GM12878 (cell line): Measurements from ENCODE around the gene HCFC1. TPM values are rescaled to one million over a fixed set of nuclear protein-coding genes. Genes with fewer than 3 reads are reported as not detected.

ENCODE experiments used
- ASH2L ChIP-seq: fragments of 300-600, 200-600 bp; sonication (generic); IDR thresholded peaks from 2 replicates; pipeline ENCODE4 v1.6.1; 2017; ENCODE audit warnings: low read depth, mild to moderate bottlenecking, borderline replicate concordance
- ATF3 ChIP-seq: IDR thresholded peaks from 2 replicates; pipeline ENCODE4 v1.6.1; 2011; ENCODE audit warnings: low read depth, mild to moderate bottlenecking, low read length, moderate library complexity, borderline replicate concordance; ENCODE audit errors: extremely low read depth
- ATF7 ChIP-seq: fragments of 450-650 bp; IDR thresholded peaks from 2 replicates; pipeline ENCODE4 v1.6.1; 2016; ENCODE audit warnings: low read depth, mild to moderate bottlenecking
- CHD1 ChIP-seq: IDR thresholded peaks from 2 replicates; pipeline ENCODE4 v1.6.1; 2012; ENCODE audit warnings: low read depth, low read length, improper control_type of control experiment
- EGR1 ChIP-seq, 2 experiments: IDR thresholded peaks; 1 replicate in 1 of 2; 2 replicates in 1 of 2; pipeline ENCODE4 v1.6.1; 2011 to 2012; ENCODE audit warnings: low read depth in 2 of 2, low read length in 2 of 2, borderline replicate concordance in 1 of 2, mild to moderate bottlenecking in 1 of 2, moderate library complexity in 1 of 2
- IRF4 ChIP-seq: IDR thresholded peaks from 2 replicates; pipeline ENCODE4 v1.6.1; 2011; ENCODE audit warnings: low read depth, low read length
- MLLT1 ChIP-seq: fragments of 450-650 bp; IDR thresholded peaks from 2 replicates; pipeline ENCODE4 v1.6.1; 2016; ENCODE audit warnings: mild to moderate bottlenecking
- NBN ChIP-seq: fragments of 450-650 bp; IDR thresholded peaks from 2 replicates; pipeline ENCODE4 v1.6.1; 2016
- PAX5 ChIP-seq: IDR thresholded peaks from 2 replicates; pipeline ENCODE4 v1.6.1; 2011; ENCODE audit warnings: low read depth, low read length, borderline replicate concordance
- POU2F2 ChIP-seq: IDR thresholded peaks from 3 replicates; pipeline ENCODE4 v1.6.1; 2011; ENCODE audit warnings: low read depth, mild to moderate bottlenecking, low read length, borderline replicate concordance
- RFX5 ChIP-seq: IDR thresholded peaks from 2 replicates; pipeline ENCODE4 v1.6.1; 2011; ENCODE audit warnings: low read depth, low read length, improper control_type of control experiment
- RUNX3 ChIP-seq: IDR thresholded peaks from 2 replicates; pipeline ENCODE4 v1.6.1; 2012; ENCODE audit warnings: low read length, inconsistent platforms
- SPI1 ChIP-seq: IDR thresholded peaks from 2 replicates; pipeline ENCODE4 v1.6.1; 2011; ENCODE audit warnings: low read depth, mild to moderate bottlenecking, low read length, moderate library complexity, borderline replicate concordance; ENCODE audit not compliant: insufficient read depth
- SUZ12 ChIP-seq: fragments of 200-600 bp; sonication (generic); IDR thresholded peaks from one replicate; pipeline ENCODE4 v1.6.1; 2018; ENCODE audit warnings: antibody characterized with exemption, mild to moderate bottlenecking; ENCODE audit not compliant: unreplicated experiment
- TCF3 ChIP-seq: IDR thresholded peaks from 2 replicates; pipeline ENCODE4 v1.6.1; 2012; ENCODE audit warnings: low read depth, mild to moderate bottlenecking, low read length, borderline replicate concordance; ENCODE audit not compliant: insufficient read depth
- ZNF274 ChIP-seq: IDR thresholded peaks from one replicate; pipeline ENCODE4 v1.8.0; 2011; ENCODE audit not compliant: insufficient read length, insufficient read depth
- polyA plus RNA-seq, 11 experiments: library from polyadenylated mRNA; depleted of rRNA in 4 of 11; unstranded in 6 of 11; stranded (reverse) in 5 of 11; fragments of >200 nt; fragmentation: Nextera tagmentation in 4 of 11; fragmentation: Illumina TruSeq in 1 of 11; extraction: Ambion mirVana in 4 of 11; extraction: Trizol in 1 of 11; gene quantifications; 1 replicate in 1 of 11; 2 replicates in 10 of 11; pipeline versions ENCODE4 v1.2.1 to v1.2.3, GENCODE V29; 2011 to 2016; ENCODE audit warnings: inconsistent platforms in 2 of 11, missing spikeins in 2 of 11, low read depth in 1 of 11
- total RNA-seq, 4 experiments: library from RNA; depleted of rRNA in 3 of 4; stranded (reverse); fragments of >200 nt in 3 of 4; fragmentation: Illumina TruSeq in 1 of 4; extraction: Trizol in 1 of 4; gene quantifications; 2 replicates each; pipeline versions ENCODE4 v1.2.1 to v1.2.3, GENCODE V29; 2013 to 2021
- TF ChIP-seq, protein P1 (sequence below): IDR thresholded peaks from 2 replicates; pipeline ENCODE4 v1.6.1; 2011; ENCODE audit warnings: borderline replicate concordance, low read depth, mild to moderate bottlenecking, moderate library complexity, low read length; ENCODE audit not compliant: insufficient read depth, poor library complexity, severe bottlenecking
- TF ChIP-seq, protein P2 (sequence below): fragments of 450-650 bp; IDR thresholded peaks from 2 replicates; pipeline ENCODE4 v1.6.1; 2017; ENCODE audit warnings: low read depth, mild to moderate bottlenecking, moderate library complexity
- TF ChIP-seq, protein P3 (sequence below): fragments of 450-650 bp; IDR thresholded peaks from 2 replicates; pipeline ENCODE4 v1.6.1; 2017; ENCODE audit warnings: mild to moderate bottlenecking, moderate library complexity

Gene HCFC1
- total and polyA plus RNA-seq, 10 of the 15 experiments (the other 5 are each of a cell fraction or from before 2014, with no cell fraction given): 3.9 to 92.7 (median 23.5) TPM

GRCh38 chrX:153900831-153901752 is 70.5 kb downstream of the HCFC1 start (continued):
- no peak for TF ChIP-seq ATF3
- no peak for TF ChIP-seq RFX5
- TF ChIP-seq, protein P1, sequence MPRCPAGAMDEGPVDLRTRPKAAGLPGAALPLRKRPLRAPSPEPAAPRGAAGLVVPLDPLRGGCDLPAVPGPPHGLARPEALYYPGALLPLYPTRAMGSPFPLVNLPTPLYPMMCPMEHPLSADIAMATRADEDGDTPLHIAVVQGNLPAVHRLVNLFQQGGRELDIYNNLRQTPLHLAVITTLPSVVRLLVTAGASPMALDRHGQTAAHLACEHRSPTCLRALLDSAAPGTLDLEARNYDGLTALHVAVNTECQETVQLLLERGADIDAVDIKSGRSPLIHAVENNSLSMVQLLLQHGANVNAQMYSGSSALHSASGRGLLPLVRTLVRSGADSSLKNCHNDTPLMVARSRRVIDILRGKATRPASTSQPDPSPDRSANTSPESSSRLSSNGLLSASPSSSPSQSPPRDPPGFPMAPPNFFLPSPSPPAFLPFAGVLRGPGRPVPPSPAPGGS: peak; percentile 71
- peak; percentile 5; the same call in 1 of the 2 replicates for TF ChIP-seq RUNX3
- peak; percentile 75 for TF ChIP-seq MLLT1
- peak; percentile 76; the same call in 1 of the 2 replicates for TF ChIP-seq SPI1
- TF ChIP-seq EGR1 (IDR thresholded peaks at IDR 0.05; ENCODE audit: borderline replicate concordance in 1 of 2, low read depth in 2 of 2, low read length in 2 of 2): peak in 1 of 2 experiments; percentile 66; a peak in 1 of 3 replicates
- peak; percentile 46; the same call in 1 of the 2 replicates for TF ChIP-seq NBN
- TF ChIP-seq POU2F2: peak; percentile 36; the same call in 1 of the 3 replicates
- TF ChIP-seq CHD1: no peak
- no peak for TF ChIP-seq SUZ12
- TF ChIP-seq PAX5: 0 out of 2 replicates have a peak, but pooled peaks have one; percentile 52
- TF ChIP-seq ASH2L: no peak
- TF ChIP-seq, protein P2, sequence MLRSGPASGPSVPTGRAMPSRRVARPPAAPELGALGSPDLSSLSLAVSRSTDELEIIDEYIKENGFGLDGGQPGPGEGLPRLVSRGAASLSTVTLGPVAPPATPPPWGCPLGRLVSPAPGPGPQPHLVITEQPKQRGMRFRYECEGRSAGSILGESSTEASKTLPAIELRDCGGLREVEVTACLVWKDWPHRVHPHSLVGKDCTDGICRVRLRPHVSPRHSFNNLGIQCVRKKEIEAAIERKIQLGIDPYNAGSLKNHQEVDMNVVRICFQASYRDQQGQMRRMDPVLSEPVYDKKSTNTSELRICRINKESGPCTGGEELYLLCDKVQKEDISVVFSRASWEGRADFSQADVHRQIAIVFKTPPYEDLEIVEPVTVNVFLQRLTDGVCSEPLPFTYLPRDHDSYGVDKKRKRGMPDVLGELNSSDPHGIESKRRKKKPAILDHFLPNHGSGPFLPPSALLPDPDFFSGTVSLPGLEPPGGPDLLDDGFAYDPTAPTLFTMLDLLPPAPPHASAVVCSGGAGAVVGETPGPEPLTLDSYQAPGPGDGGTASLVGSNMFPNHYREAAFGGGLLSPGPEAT: peak; percentile 85
- no peak for TF ChIP-seq ZNF274
- TF ChIP-seq, protein P3, sequence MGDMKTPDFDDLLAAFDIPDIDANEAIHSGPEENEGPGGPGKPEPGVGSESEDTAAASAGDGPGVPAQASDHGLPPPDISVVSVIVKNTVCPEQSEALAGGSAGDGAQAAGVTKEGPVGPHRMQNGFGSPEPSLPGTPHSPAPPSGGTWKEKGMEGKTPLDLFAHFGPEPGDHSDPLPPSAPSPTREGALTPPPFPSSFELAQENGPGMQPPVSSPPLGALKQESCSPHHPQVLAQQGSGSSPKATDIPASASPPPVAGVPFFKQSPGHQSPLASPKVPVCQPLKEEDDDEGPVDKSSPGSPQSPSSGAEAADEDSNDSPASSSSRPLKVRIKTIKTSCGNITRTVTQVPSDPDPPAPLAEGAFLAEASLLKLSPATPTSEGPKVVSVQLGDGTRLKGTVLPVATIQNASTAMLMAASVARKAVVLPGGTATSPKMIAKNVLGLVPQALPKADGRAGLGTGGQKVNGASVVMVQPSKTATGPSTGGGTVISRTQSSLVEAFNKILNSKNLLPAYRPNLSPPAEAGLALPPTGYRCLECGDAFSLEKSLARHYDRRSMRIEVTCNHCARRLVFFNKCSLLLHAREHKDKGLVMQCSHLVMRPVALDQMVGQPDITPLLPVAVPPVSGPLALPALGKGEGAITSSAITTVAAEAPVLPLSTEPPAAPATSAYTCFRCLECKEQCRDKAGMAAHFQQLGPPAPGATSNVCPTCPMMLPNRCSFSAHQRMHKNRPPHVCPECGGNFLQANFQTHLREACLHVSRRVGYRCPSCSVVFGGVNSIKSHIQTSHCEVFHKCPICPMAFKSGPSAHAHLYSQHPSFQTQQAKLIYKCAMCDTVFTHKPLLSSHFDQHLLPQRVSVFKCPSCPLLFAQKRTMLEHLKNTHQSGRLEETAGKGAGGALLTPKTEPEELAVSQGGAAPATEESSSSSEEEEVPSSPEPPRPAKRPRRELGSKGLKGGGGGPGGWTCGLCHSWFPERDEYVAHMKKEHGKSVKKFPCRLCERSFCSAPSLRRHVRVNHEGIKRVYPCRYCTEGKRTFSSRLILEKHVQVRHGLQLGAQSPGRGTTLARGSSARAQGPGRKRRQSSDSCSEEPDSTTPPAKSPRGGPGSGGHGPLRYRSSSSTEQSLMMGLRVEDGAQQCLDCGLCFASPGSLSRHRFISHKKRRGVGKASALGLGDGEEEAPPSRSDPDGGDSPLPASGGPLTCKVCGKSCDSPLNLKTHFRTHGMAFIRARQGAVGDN: 0 out of 2 replicates have a peak, but pooled peaks have one; percentile 30
- no peak for TF ChIP-seq IRF4
- TF ChIP-seq ATF7: 0 out of 2 replicates have a peak, but pooled peaks have one; percentile 12
- peak; percentile 50; the same call in 1 of the 2 replicates for TF ChIP-seq TCF3
